HCT116 (cell line): Measurements from ENCODE around the gene FEM1B. TPM values are rescaled to one million over a fixed set of nuclear protein-coding genes. Genes with fewer than 3 reads are reported as not detected.

ENCODE experiments used
- ATAC-seq: fragments of 200-7000 bp; cut with Tn5 transposase; 2 replicates; pipeline ENCODE4 v1.9.1; 2020; ENCODE audit warnings: mild to moderate bottlenecking, moderate library complexity
- BruUV-seq: library from RNA; stranded (reverse); fragments of 400-500 nt; replicated peaks from 2 replicates; lab custom pipeline; 2021; lab: Mats Ljungman, UMichigan
- CTCF ChIA-PET: fragments of 300-600 bp; sonication (Branson Sonifier 250); formaldehyde crosslinking; loops from one replicate; lab custom pipeline; 2021; ENCODE audit warnings: antibody characterized with exemption; lab: Charles Lee
- POLR2A ChIA-PET: fragments of 300-600, 350-600 bp; sonication (Branson Sonifier 250); formaldehyde crosslinking; loops from one replicate; lab custom pipeline; 2021; ENCODE audit warnings: antibody characterized with exemption; lab: Charles Lee
- RAD21 ChIA-PET, 2 experiments: fragments of 300-600 bp; sonication (Branson Sonifier 250); formaldehyde crosslinking; loops; one replicate each; lab custom pipeline; 2023; ENCODE audit warnings: low total read pairs in 2 of 2; ENCODE audit not compliant: uncharacterized antibody in 2 of 2, unreplicated experiment in 2 of 2, low non-redundant PET in 1 of 2; lab: Charles Lee
- DNase-seq: peaks from one replicate; pipeline ENCODE4 v3.0.0-alpha.2; 2010; ENCODE audit warnings: low read depth, low spot score
- H2AFZ ChIP-seq: fragments of 200-600 bp; shearing (Covaris generic), sonication (generic); 2 replicates; pipeline ENCODE4 v1.6.1; 2017; ENCODE audit warnings: low read depth, mixed run types, mixed read lengths, antibody characterized with exemption, low read length; ENCODE audit not compliant: poor library complexity, severe bottlenecking
- H3K27ac ChIP-seq: 2 replicates; pipeline ENCODE4 v1.5.1; 2012; ENCODE audit warnings: low read depth, low read length
- H3K27me3 ChIP-seq: fragments of 200-600 bp; sonication (generic); 2 replicates; pipeline ENCODE4 v1.6.1; 2016; ENCODE audit warnings: mixed run types, low read length, mixed read lengths; ENCODE audit not compliant: insufficient read depth
- H3K36me3 ChIP-seq, 2 experiments: fragments of 200-500 bp in 1 of 2; fragments of 200-600 bp in 1 of 2; sonication (Bioruptor generic) in 1 of 2; sonication (generic) in 1 of 2; 2 replicates each; pipeline versions ENCODE4 v1.5.1 to v1.6.1; 2014 to 2016; ENCODE audit warnings: low read length in 2 of 2, inconsistent platforms in 1 of 2, mixed read lengths in 1 of 2, mixed run types in 1 of 2; ENCODE audit not compliant: insufficient read depth in 2 of 2, control insufficient read depth in 1 of 2
- H3K4me1 ChIP-seq, 2 experiments: fragments of 200-600 bp in 1 of 2; sonication (generic) in 1 of 2; 2 replicates each; pipeline versions ENCODE4 v1.5.1 to v1.6.1; 2012 to 2017; ENCODE audit warnings: low read length in 2 of 2, inconsistent platforms in 1 of 2, mild to moderate bottlenecking in 1 of 2, mixed read lengths in 1 of 2, mixed run types in 1 of 2, moderate library complexity in 1 of 2; ENCODE audit not compliant: insufficient read depth in 2 of 2, control insufficient read depth in 1 of 2
- H3K4me2 ChIP-seq: fragments of 200-600 bp; sonication (generic); 2 replicates; pipeline ENCODE4 v1.6.1; 2017; ENCODE audit warnings: mixed run types, low read length, mixed read lengths
- H3K4me3 ChIP-seq, 2 experiments: fragments of 200-600 bp in 1 of 2; sonication (generic) in 1 of 2; replicated peaks in 1 of 2; 2 replicates each; pipeline ENCODE4 v1.5.1; 2011 to 2016; ENCODE audit warnings: low read length in 2 of 2, control low read depth in 1 of 2, low read depth in 1 of 2, mild to moderate bottlenecking in 1 of 2, mixed read lengths in 1 of 2, mixed run types in 1 of 2
- H3K79me2 ChIP-seq: fragments of 200-600 bp; sonication (generic); 2 replicates; pipeline ENCODE4 v1.6.1; 2017; ENCODE audit warnings: mild to moderate bottlenecking, mixed run types, low read length, moderate library complexity, mixed read lengths; ENCODE audit not compliant: insufficient read depth
- H3K9ac ChIP-seq: fragments of 200-600 bp; sonication (generic); 2 replicates; pipeline ENCODE4 v1.6.1; 2016; ENCODE audit warnings: low read length, mixed read lengths
- H3K9me2 ChIP-seq: fragments of 200-600 bp; sonication (generic), shearing (Covaris generic); 2 replicates; pipeline ENCODE4 v1.6.1; 2017; ENCODE audit warnings: mixed run types, mild to moderate bottlenecking, moderate library complexity; ENCODE audit not compliant: insufficient read depth
- H3K9me3 ChIP-seq, 2 experiments: fragments of 200-500 bp in 1 of 2; fragments of 200-600 bp in 1 of 2; sonication (Bioruptor generic) in 1 of 2; sonication (generic) in 1 of 2; 2 replicates each; pipeline ENCODE4 v1.6.1; 2014 to 2017; ENCODE audit warnings: low read length in 2 of 2, mixed read lengths in 2 of 2, inconsistent platforms in 1 of 2, low read depth in 1 of 2, mild to moderate bottlenecking in 1 of 2, mixed run types in 1 of 2, moderate library complexity in 1 of 2; ENCODE audit not compliant: control insufficient read depth in 1 of 2, insufficient read depth in 1 of 2
- H4K20me1 ChIP-seq: fragments of 200-600 bp; sonication (generic), shearing (Covaris generic); 2 replicates; pipeline ENCODE4 v1.6.1; 2017; ENCODE audit warnings: mixed run types, mild to moderate bottlenecking, moderate library complexity; ENCODE audit not compliant: insufficient read depth
- ATF3 ChIP-seq: IDR thresholded peaks from 2 replicates; pipeline ENCODE4 v1.6.1; 2012
- CBX3 ChIP-seq: IDR thresholded peaks from 2 replicates; pipeline ENCODE4 v1.6.1; 2012; ENCODE audit warnings: low read depth
- CEBPB ChIP-seq: IDR thresholded peaks from 2 replicates; pipeline ENCODE4 v1.6.1; 2012; ENCODE audit warnings: low read depth
- CTCF ChIP-seq, 3 experiments: fragments of 200-600 bp in 1 of 3; sonication (generic) in 1 of 3; IDR thresholded peaks in 2 of 3; conservative IDR thresholded peaks in 1 of 3; 2 replicates each; pipeline ENCODE4 v1.5.1; 2012 to 2017; ENCODE audit warnings: low read depth in 2 of 3, low read length in 2 of 3, antibody characterized with exemption in 1 of 3, borderline replicate concordance in 1 of 3, control low read depth in 1 of 3, mild to moderate bottlenecking in 1 of 3, mixed read lengths in 1 of 3, mixed run types in 1 of 3, moderate library complexity in 1 of 3; ENCODE audit not compliant: insufficient read depth in 1 of 3
- JUND ChIP-seq: IDR thresholded peaks from 2 replicates; pipeline ENCODE4 v1.6.1; 2012
- MAX ChIP-seq: IDR thresholded peaks from 2 replicates; pipeline ENCODE4 v1.6.1; 2012
- POLR2A ChIP-seq: IDR thresholded peaks from 2 replicates; pipeline ENCODE4 v1.7.0; 2011; ENCODE audit warnings: borderline replicate concordance; ENCODE audit not compliant: insufficient read depth, insufficient read length; ENCODE audit errors: extremely low read depth
- RAD21 ChIP-seq: IDR thresholded peaks from 2 replicates; pipeline ENCODE4 v1.6.1; 2012; ENCODE audit warnings: low read depth, mild to moderate bottlenecking
- SP1 ChIP-seq: IDR thresholded peaks from 2 replicates; pipeline ENCODE4 v1.6.1; 2012; ENCODE audit warnings: low read depth
- SRF ChIP-seq: IDR thresholded peaks from 2 replicates; pipeline ENCODE4 v1.6.1; 2012; ENCODE audit warnings: low read depth
- TCF7L2 ChIP-seq: IDR thresholded peaks from 2 replicates; pipeline ENCODE4 v1.7.0; 2011; ENCODE audit warnings: borderline replicate concordance, inconsistent platforms; ENCODE audit not compliant: insufficient read depth, insufficient read length; ENCODE audit errors: extremely low read depth
- YY1 ChIP-seq: IDR thresholded peaks from 2 replicates; pipeline ENCODE4 v1.6.1; 2011; ENCODE audit warnings: low read length, low read depth, moderate library complexity, mild to moderate bottlenecking; ENCODE audit not compliant: insufficient replicate concordance; ENCODE audit errors: extremely low read depth
- ZBTB33 ChIP-seq: IDR thresholded peaks from 2 replicates; pipeline ENCODE4 v1.6.1; 2011; ENCODE audit warnings: mild to moderate bottlenecking, low read length, moderate library complexity; ENCODE audit not compliant: insufficient replicate concordance; ENCODE audit errors: extremely low read depth
- ZFX ChIP-seq: fragments of 450-650 bp; IDR thresholded peaks from 2 replicates; pipeline ENCODE4 v1.6.1; 2017
- ZNF274 ChIP-seq: fragments of 200-500 bp; sonication (Bioruptor generic); IDR thresholded peaks from 2 replicates; pipeline ENCODE4 v1.6.1; 2014; ENCODE audit warnings: mild to moderate bottlenecking, low read depth, low read length, inconsistent platforms
- intact Hi-C: fragments of 100-400 bp; cut with micrococcal nuclease; formaldehyde crosslinking; loops from 2 replicates; pipeline ENCODE4 v1.10.0; 2022
- total RNA-seq: library from RNA; stranded (reverse); gene quantifications from one replicate; pipeline ENCODE4 v1.2.1, GENCODE V29; 2021; ENCODE audit not compliant: unreplicated experiment

FEM1B gene
- total RNA-seq, 1 experiment from 2014 or later: 39.7 TPM

GRCh38 chr15:68295014-68295805, 17.7 kb downstream of the FEM1B start (continued):
- TF ChIP-seq ZBTB33 (no peak), SRF (no peak), ATF3 (no peak), CEBPB (no peak), TCF7L2 (no peak), YY1 (no peak), JUND (no peak), CBX3 (no peak), ZFX (no peak), SP1 (no peak), POLR2A (no peak), MAX (no peak)

- POLR2A ChIA-PET: no interaction called here
- TF ChIP-seq POLR2A (no peak), TCF7L2 (no peak), SP1 (no peak), RAD21 (no peak), CBX3 (no peak), MAX (no peak), ZNF274 (no peak), YY1 (no peak), CTCF (IDR thresholded peaks at IDR 0.05 in 2 of 3, conservative IDR thresholded peaks at IDR 0.05 in 1 of 3; ENCODE audit: borderline replicate concordance in 1 of 3, insufficient read depth in 1 of 3, low read depth in 2 of 3, low read length in 2 of 3) (no peak), ATF3 (no peak)
Observed at GRCh38 chr15:68298336-68298735, 20.8 kb downstream of the FEM1B start.

More at GRCh38 chr15:68298336-68298735, 20.8 kb downstream of the FEM1B start:
- no peak overlapping the region for H3K4me2 ChIP-seq
- no peaks in the 10 kb centered on the region for H3K4me1 ChIP-seq
- no peak overlapping the region for H3K27ac ChIP-seq
- no TSS peak for BruUV-seq
- H3K9ac ChIP-seq: no peak overlapping the region
- H3K4me3 ChIP-seq: no peak overlapping the region
- RAD21 ChIA-PET: no interaction called here
- H3K9me2 ChIP-seq: no peaks in the 10 kb centered on the region
- no peaks in the 10 kb centered on the region for H3K9me3 ChIP-seq
- H2AFZ ChIP-seq: no peak overlapping the region
- intact Hi-C loops: no loop called here
- ATAC-seq (no peak), DNase-seq (no peak)
- H3K79me2 ChIP-seq: peaks cover 16% of the 10 kb centered on the region
- H3K27me3 ChIP-seq: no peaks in the 10 kb centered on the region
- CTCF ChIA-PET: interaction anchor here (1.9 kb wide), 1 partner anchor 8 kb away, joined by 6 read pairs; no protein-coding TSS in a partner anchor
- H3K36me3 ChIP-seq: no peaks in the 10 kb centered on the region; a peak in 1 of 4 replicates
- H4K20me1 ChIP-seq: 0 out of 2 replicates have a peak, but pooled peaks cover 4% of the 10 kb centered on the region
